ENCODE measurements around the gene GEMIN7.

Gene GEMIN7

DNA sequence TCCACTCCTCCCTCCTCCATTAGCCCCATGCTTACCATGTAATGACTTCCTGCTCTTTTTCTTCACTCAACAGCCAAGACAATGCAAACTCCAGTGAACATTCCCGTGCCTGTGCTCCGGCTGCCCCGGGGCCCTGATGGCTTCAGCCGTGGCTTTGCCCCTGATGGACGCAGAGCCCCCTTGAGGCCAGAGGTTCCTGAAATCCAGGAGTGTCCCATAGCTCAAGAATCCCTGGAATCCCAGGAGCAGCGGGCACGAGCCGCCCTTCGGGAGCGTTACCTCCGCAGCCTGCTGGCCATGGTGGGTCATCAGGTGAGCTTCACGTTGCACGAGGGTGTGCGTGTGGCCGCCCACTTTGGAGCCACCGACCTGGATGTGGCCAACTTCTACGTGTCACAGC lies 11.0 kb downstream of the GEMIN7 start:
- no peak for DNase-seq (ENCODE audit: low read depth)

- no peak for DNase-seq (ENCODE audit: low read depth)
Observed at GRCh38 chr19:45090606-45091005, 11.5 kb downstream of the GEMIN7 start.

- DNase-seq (ENCODE audit: low read depth): peak; percentile 95
Observed at GRCh38 chr19:45091031-45091923, 12.2 kb downstream of the GEMIN7 start.

DNA sequence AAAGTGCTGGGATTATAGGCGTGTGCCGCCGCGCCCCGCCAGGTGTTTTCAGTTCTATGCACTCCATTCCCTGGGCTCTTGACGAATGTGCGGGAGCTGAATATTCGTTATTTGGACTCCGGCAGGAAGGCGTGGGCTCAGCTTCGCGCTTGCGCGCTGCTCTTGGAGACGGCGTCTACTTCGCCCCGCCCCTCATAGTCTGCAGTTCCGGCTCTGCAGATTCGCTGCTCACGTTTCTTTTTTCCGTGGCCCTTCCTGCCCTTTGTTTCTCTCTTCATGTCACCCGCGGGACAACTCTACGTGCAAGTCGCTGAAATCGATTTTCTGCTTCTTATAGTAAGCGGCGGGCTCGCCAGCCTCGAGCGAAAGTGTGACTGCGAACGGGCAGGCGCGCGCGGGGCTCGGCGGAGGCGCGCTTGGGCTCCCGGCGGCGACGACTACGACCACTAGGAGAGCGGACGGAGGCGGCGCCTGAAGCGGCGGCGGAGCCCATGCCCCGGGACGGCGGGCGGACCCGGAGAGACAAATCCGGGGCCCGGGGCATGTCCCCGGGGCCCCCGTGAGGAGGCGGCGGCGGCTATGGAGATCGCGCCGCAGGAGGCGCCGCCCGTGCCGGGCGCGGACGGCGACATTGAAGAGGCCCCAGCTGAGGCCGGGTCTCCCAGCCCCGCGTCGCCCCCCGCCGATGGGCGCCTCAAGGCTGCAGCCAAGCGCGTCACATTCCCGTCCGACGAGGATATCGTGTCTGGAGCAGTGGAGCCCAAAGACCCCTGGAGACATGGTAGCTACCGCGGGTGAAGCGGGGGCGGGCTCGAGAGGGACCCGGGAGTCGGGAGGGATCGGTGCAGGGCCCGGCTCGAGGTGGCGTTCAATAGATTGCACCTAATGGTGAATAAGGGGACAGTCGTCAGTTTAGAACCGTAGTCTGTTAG lies 14.0 kb downstream of the GEMIN7 start, which contains the start of gene PPP1R37:
TSS of gene PPP1R37 (plus strand) at position 433 of the 932 bp plus-strand sequence. CDS start at position 580, 147 bp downstream.
- DNase-seq (ENCODE audit: low read depth): peak; percentile 85

GRCh38 chr19:45094137-45094536 lies 15.1 kb downstream of the GEMIN7 start:
- no peak for DNase-seq (ENCODE audit: low read depth)

- DNase-seq (ENCODE audit: low read depth): no peak
Observed at GRCh38 chr19:45094707-45095106, 15.6 kb downstream of the GEMIN7 start.

GRCh38 chr19:45095496-45096413 lies 16.7 kb downstream of the GEMIN7 start:
- no peak for DNase-seq (ENCODE audit: low read depth)

DNA sequence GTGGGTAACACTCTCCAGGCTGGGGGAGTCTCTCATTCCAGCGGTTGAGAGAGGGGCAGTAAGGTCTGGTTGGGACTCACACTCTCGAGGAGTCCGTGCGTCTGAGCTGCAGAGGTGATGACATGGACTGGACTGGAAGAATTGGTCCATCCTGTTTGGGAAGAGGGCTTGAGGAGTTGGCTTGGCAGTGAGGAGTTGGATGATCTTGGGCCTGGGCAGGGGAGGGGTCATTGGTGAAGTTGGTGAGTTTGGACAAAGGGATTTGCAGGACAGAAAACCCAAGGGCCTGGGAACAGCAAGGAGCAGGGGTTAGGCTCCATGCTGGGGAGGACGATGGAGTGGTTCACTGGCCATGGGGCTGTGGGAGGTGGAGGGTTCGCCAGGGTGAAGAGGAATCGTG lies 17.6 kb downstream of the GEMIN7 start:
- no peak for DNase-seq (ENCODE audit: low read depth)

GRCh38 chr19:45097450-45097775 lies 18.4 kb downstream of the GEMIN7 start:
- DNase-seq (ENCODE audit: low read depth): no peak

- DNase-seq (ENCODE audit: low read depth): no peak
Observed at GRCh38 chr19:45097776-45098520, 18.9 kb downstream of the GEMIN7 start.

DNA sequence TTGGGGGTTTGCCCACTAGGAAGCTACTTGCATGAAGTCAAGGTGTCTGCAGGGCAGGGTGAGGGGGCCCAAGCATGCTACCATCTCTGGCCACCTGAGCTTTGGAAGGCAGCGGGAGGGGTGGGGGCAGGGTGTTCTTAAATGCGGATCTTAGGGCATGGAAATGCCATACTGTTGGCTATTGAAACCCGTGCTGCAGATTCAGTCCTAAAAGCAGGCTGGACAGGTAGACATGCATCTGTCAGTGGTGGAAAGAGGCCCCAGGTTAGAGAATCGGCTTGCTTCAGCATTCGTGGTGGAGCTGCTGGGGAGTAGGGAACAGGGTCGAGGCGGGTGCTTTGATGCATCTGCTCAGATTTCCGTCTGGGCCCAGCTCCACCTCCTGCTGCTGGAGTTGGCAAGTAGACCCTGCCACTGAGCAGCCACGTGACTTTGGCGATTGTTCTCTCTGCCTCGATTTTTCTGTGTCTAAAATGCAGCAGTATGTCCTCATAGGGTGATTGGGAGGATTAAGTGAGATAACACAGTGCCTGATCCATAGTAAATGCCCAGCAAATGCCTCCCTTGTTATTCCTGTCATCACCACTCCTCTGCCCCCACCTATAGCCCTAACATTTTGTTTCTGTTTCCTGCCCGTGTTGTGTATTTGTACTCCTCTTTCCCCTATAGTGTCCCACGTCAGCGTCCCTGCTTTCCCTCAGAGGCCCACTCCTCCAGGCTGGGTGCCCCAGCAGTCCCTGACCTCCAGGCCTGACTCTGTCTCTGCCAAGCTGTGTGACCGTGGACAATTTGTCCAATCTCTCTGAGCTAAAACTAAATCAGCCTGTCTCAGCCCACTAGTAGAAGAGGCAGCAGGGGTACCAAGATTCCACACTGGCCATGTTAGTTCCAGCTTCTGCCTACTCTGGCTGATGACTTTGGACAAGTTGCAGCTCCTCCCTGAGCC lies 19.7 kb downstream of the GEMIN7 start:
- no peak for DNase-seq (ENCODE audit: low read depth)

DNA sequence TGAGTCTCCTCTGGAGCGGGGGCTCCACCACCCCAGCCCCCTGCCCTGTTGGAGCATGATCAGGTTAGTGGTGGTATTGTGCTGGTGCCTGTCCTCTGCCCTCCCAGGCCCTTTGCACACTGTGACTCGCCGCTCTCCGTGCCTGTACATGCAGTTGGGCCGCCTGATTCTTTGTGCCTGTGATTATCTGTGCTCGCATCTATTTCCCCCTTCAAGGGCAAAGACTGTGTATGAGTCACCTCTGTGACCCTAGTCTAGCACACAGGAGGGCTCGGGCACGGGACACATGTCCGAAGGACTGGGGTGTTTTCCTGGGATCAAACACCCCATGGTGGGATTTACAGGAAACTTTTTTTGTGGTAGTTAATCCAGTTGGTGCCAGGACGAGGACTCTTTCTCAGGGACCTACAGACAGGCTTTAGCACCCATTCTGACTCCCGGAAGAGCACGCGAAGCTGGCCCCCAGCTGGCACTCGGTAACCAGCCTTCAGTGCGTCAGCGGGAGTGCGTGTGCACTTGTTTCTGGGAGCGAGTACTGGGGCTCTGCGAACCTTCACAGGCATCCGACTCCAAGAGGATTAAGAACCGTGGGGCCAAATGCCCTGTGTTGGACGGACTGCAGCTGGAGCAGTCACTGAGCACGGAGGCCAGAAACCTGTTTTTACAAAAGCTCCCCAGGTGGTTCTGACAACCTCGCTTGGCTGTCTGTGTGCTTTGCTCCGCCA lies 20.6 kb downstream of the GEMIN7 start:
- DNase-seq (ENCODE audit: low read depth): no peak

DNA sequence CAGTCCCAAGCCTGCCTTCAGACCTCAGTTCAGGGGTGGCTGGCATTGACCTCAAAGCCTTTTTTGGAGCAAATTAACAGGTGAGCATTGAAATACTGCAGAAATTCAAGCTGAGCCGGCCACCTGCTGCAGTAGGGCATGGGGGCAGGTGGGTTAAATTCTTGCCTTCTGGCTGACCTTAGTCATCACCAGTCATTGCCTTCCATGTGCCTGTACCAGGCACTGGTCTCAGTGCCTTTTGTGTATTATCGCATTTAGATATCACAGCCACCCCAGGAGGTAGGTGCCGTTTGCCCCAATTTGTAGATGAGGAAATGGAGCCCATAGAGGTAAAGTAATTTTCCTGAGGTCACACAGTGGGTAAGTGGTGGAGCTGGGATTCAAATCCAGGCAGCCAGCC lies 21.1 kb downstream of the GEMIN7 start:
- DNase-seq (ENCODE audit: low read depth): no peak

- no peak for DNase-seq (ENCODE audit: low read depth)
Observed at GRCh38 chr19:45100846-45101252, 21.8 kb downstream of the GEMIN7 start.

DNA sequence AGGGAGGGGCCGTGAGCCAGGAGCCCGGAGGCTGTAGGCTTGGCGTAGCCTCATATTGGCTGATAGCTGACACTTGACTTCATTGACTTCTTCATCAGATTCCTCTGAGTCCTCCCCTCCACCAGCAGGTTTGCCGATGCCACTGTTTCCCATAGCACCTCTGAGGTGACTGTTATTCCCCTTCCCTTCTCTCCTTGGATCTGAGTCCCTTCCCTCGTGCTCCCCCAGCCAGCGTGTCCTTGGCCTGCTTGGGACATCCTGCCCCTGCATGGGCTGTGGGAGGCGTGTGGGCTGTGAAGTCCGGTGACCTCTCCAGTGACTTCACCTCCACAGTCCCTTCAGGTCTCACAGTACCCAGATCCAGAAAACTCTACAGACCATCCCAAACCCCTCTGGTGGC lies 22.7 kb downstream of the GEMIN7 start:
- no peak for DNase-seq (ENCODE audit: low read depth)

- no peak for DNase-seq (ENCODE audit: low read depth)
Observed at GRCh38 chr19:45102481-45102880, 23.4 kb downstream of the GEMIN7 start.

DNA sequence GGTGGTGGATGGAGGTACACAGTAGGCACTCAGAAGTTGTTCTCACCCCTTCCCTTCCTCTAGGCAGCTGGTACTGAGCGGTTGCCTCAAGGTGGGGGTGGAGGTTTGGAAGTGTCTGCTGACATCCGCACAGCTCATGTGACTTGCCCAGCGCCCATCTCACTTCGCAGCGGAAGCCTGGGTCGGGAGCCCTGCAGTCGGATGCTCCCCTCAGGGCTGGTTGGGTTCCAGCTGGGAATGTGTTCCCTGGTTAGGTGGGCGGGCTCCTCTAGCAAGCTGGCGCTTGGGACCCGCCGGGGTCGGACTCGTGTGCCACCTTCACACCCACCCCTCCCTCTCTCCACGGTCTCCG lies 24.1 kb downstream of the GEMIN7 start:
- no peak for DNase-seq (ENCODE audit: low read depth)

- DNase-seq (ENCODE audit: low read depth): no peak
Observed at GRCh38 chr19:45103508-45104319, 24.7 kb downstream of the GEMIN7 start.
